Measurements from ENCODE around the gene FAM20A.

FAM20A gene

DNA sequence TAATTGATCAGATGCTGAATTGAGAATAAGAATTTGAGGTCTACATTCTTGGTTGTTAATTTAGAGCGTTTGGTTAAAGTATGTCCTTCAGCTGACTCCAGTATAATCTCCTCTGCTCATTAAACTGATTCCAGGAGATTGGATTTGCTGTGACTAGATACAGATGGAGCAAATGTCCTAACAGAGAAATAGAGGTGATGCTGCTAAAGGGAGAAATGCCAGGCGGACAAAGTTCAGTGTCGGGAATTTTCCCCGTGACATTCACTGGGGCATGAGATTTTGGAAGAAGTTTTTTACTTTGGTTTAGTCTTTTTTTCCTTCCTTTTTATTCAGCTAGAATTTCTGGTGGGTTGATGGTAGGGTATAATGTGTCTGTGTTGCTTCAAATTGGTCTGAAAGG is 69.9 kb downstream of the FAM20A start:
- TF ChIP-seq EZH2phosphoT487 (IDR thresholded peaks at IDR 0.05; ENCODE audit: borderline replicate concordance) (no peak), CTCF (conservative IDR thresholded peaks at IDR 0.05; ENCODE audit: low read length) (no peak)
- Histone ChIP-seq H3K36me3 (ENCODE audit: insufficient read depth, low read length) (peaks cover 88% of the 10 kb centered on the region), H3K79me2 (ENCODE audit: insufficient read depth, low read length) (no peaks in the 10 kb centered on the region), H3K4me1 (ENCODE audit: insufficient read depth, low read length, poor library complexity, severe bottlenecking) (no peaks in the 10 kb centered on the region), H2AFZ (ENCODE audit: low read length) (no peak overlapping the region), H3K9ac (ENCODE audit: low read depth, low read length, poor library complexity, severe bottlenecking) (no peak overlapping the region), H3K9me3 (ENCODE audit: insufficient read depth, low read depth, low read length) (no peaks in the 10 kb centered on the region), H3K9me2 (replicated peaks; ENCODE audit: low read depth, low read length) (no peaks in the 10 kb centered on the region), H3K27me3 (ENCODE audit: insufficient read depth, low read length, poor library complexity, severe bottlenecking) (no peaks in the 10 kb centered on the region), H3F3A (ENCODE audit: low read depth) (no peaks in the 10 kb centered on the region), H3K4me3 (ENCODE audit: low read length, poor library complexity, severe bottlenecking) (no peak overlapping the region), H3K4me2 (ENCODE audit: low read depth, low read length, poor library complexity, severe bottlenecking) (no peak overlapping the region), H4K20me1 (ENCODE audit: insufficient read depth, low read length, poor library complexity, severe bottlenecking) (no peaks in the 10 kb centered on the region)

GRCh38 chr17:68527314-68527713 is 73.9 kb downstream of the FAM20A start:
- H4K20me1 ChIP-seq (ENCODE audit: insufficient read depth, low read length, poor library complexity, severe bottlenecking) = no peaks in the 10 kb centered on the region

GRCh38 chr17:68526548-68526947 is 74.6 kb downstream of the FAM20A start:
- Histone ChIP-seq H3F3A (ENCODE audit: low read depth) (no peaks in the 10 kb centered on the region), H3K27me3 (ENCODE audit: insufficient read depth, low read length, poor library complexity, severe bottlenecking) (no peaks in the 10 kb centered on the region), H3K9ac (ENCODE audit: low read depth, low read length, poor library complexity, severe bottlenecking) (no peak overlapping the region), H2AFZ (ENCODE audit: low read length) (no peak overlapping the region), H3K36me3 (ENCODE audit: insufficient read depth, low read length) (peaks cover 96% of the 10 kb centered on the region), H3K4me2 (ENCODE audit: low read depth, low read length, poor library complexity, severe bottlenecking) (no peak overlapping the region), H4K20me1 (ENCODE audit: insufficient read depth, low read length, poor library complexity, severe bottlenecking) (peaks cover 3% of the 10 kb centered on the region), H3K4me3 (ENCODE audit: low read length, poor library complexity, severe bottlenecking) (no peak overlapping the region), H3K9me2 (replicated peaks; ENCODE audit: low read depth, low read length) (no peaks in the 10 kb centered on the region), H3K4me1 (ENCODE audit: insufficient read depth, low read length, poor library complexity, severe bottlenecking) (no peaks in the 10 kb centered on the region), H3K9me3 (ENCODE audit: insufficient read depth, low read depth, low read length) (no peaks in the 10 kb centered on the region), H3K79me2 (ENCODE audit: insufficient read depth, low read length) (peaks cover 14% of the 10 kb centered on the region)
- TF ChIP-seq CTCF (conservative IDR thresholded peaks at IDR 0.05; ENCODE audit: low read length) = no peak
- TF ChIP-seq EZH2phosphoT487 (IDR thresholded peaks at IDR 0.05; ENCODE audit: borderline replicate concordance) = no peak

More at GRCh38 chr17:68527314-68527713, 73.9 kb downstream of the FAM20A start:
- Histone ChIP-seq H3F3A (ENCODE audit: low read depth) (no peaks in the 10 kb centered on the region), H3K9me3 (ENCODE audit: insufficient read depth, low read depth, low read length) (no peaks in the 10 kb centered on the region), H3K4me3 (ENCODE audit: low read length, poor library complexity, severe bottlenecking) (no peak overlapping the region), H3K4me2 (ENCODE audit: low read depth, low read length, poor library complexity, severe bottlenecking) (no peak overlapping the region), H3K4me1 (ENCODE audit: insufficient read depth, low read length, poor library complexity, severe bottlenecking) (no peaks in the 10 kb centered on the region), H3K9me2 (replicated peaks; ENCODE audit: low read depth, low read length) (no peaks in the 10 kb centered on the region), H3K79me2 (ENCODE audit: insufficient read depth, low read length) (peaks cover 7% of the 10 kb centered on the region; the same call in 1 of the 2 replicates), H3K9ac (ENCODE audit: low read depth, low read length, poor library complexity, severe bottlenecking) (no peak overlapping the region), H3K27me3 (ENCODE audit: insufficient read depth, low read length, poor library complexity, severe bottlenecking) (no peaks in the 10 kb centered on the region), H2AFZ (ENCODE audit: low read length) (no peak overlapping the region), H3K36me3 (ENCODE audit: insufficient read depth, low read length) (peaks cover 96% of the 10 kb centered on the region)
- TF ChIP-seq CTCF (conservative IDR thresholded peaks at IDR 0.05; ENCODE audit: low read length) = no peak
- no peak for TF ChIP-seq EZH2phosphoT487 (IDR thresholded peaks at IDR 0.05; ENCODE audit: borderline replicate concordance)
